SK-N-SH treated with all-trans-retinoic acid at 6 μM for 48 hours (cell line): ENCODE data around the gene MYOM1.

Experiments
- BACH2 ChIP-seq: fragments of 250-450 bp; sonication (Bioruptor Pico); IDR thresholded peaks from 2 replicates; pipeline ENCODE4 v1.9.0; 2021; ENCODE audit warnings: mild to moderate bottlenecking, borderline replicate concordance
- CSDC2 ChIP-seq: fragments of 250-450 bp; sonication (Bioruptor Pico); IDR thresholded peaks from 2 replicates; pipeline ENCODE4 v1.5.0; 2020; ENCODE audit warnings: mild to moderate bottlenecking, moderate library complexity
- ESRRG ChIP-seq: fragments of 250-450 bp; sonication (Bioruptor Pico); IDR thresholded peaks from 2 replicates; pipeline ENCODE4 v1.6.1; 2021; ENCODE audit warnings: mild to moderate bottlenecking
- OSR1 ChIP-seq: fragments of 250-450 bp; sonication (Bioruptor Pico); IDR thresholded peaks from 2 replicates; pipeline ENCODE4 v1.8.0; 2022; ENCODE audit warnings: moderate library complexity, mild to moderate bottlenecking, inconsistent platforms
- RARB ChIP-seq: fragments of 250-450 bp; sonication (Bioruptor Pico); IDR thresholded peaks from 2 replicates; pipeline ENCODE4 v1.8.0; 2021; ENCODE audit warnings: mild to moderate bottlenecking, moderate library complexity
- SNAI2 ChIP-seq: fragments of 250-450 bp; sonication (Bioruptor Pico); IDR thresholded peaks from 2 replicates; pipeline ENCODE4 v1.5.0; 2020; ENCODE audit warnings: mild to moderate bottlenecking, moderate library complexity
- TCF4 ChIP-seq: fragments of 250-450 bp; sonication (Bioruptor Pico); IDR thresholded peaks from 2 replicates; pipeline ENCODE4 v1.8.0; 2021; ENCODE audit warnings: mild to moderate bottlenecking, moderate library complexity, borderline replicate concordance
- TOX ChIP-seq: fragments of 250-450 bp; sonication (Bioruptor Pico); IDR thresholded peaks from 2 replicates; pipeline ENCODE4 v1.8.0; 2021; ENCODE audit warnings: mild to moderate bottlenecking, moderate library complexity, borderline replicate concordance
- ZC3H10 ChIP-seq: fragments of 250-450 bp; sonication (Bioruptor Pico); IDR thresholded peaks from 2 replicates; pipeline ENCODE4 v1.5.1; 2021; ENCODE audit warnings: mild to moderate bottlenecking, moderate library complexity
- ZFP3 ChIP-seq: fragments of 250-450 bp; sonication (Bioruptor Pico); IDR thresholded peaks from 2 replicates; pipeline ENCODE4 v1.5.0; 2020; ENCODE audit warnings: mild to moderate bottlenecking, moderate library complexity
- ZFP30 ChIP-seq: fragments of 450-650 bp; formaldehyde crosslinking; IDR thresholded peaks from 2 replicates; pipeline ENCODE4 v1.5.0; 2022; ENCODE audit warnings: mild to moderate bottlenecking, moderate library complexity
- ZNF565 ChIP-seq: fragments of 450-650 bp; formaldehyde crosslinking; conservative IDR thresholded peaks from 2 replicates; pipeline ENCODE4 v1.5.0; 2020; ENCODE audit warnings: low read depth, mild to moderate bottlenecking, moderate library complexity
- ZNF8 ChIP-seq: fragments of 450-650 bp; formaldehyde crosslinking; IDR thresholded peaks from 2 replicates; pipeline ENCODE4 v1.5.0; 2020; ENCODE audit warnings: mild to moderate bottlenecking, moderate library complexity
- TF ChIP-seq, protein P1 (sequence below): fragments of 250-450 bp; sonication (Bioruptor Pico); IDR thresholded peaks from 2 replicates; pipeline ENCODE4 v1.8.0; 2020; ENCODE audit warnings: mild to moderate bottlenecking, moderate library complexity, borderline replicate concordance

- TF ChIP-seq, protein P1, sequence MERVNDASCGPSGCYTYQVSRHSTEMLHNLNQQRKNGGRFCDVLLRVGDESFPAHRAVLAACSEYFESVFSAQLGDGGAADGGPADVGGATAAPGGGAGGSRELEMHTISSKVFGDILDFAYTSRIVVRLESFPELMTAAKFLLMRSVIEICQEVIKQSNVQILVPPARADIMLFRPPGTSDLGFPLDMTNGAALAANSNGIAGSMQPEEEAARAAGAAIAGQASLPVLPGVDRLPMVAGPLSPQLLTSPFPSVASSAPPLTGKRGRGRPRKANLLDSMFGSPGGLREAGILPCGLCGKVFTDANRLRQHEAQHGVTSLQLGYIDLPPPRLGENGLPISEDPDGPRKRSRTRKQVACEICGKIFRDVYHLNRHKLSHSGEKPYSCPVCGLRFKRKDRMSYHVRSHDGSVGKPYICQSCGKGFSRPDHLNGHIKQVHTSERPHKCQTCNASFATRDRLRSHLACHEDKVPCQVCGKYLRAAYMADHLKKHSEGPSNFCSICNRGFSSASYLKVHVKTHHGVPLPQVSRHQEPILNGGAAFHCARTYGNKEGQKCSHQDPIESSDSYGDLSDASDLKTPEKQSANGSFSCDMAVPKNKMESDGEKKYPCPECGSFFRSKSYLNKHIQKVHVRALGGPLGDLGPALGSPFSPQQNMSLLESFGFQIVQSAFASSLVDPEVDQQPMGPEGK (CRISPR knock-in tag) = no peak
- TF ChIP-seq CSDC2 (CRISPR knock-in tag) (no peak), RARB (CRISPR knock-in tag) (no peak), OSR1 (CRISPR knock-in tag) (no peak), SNAI2 (CRISPR knock-in tag) (no peak), ZNF8 (no peak), ESRRG (CRISPR knock-in tag) (no peak), TOX (CRISPR knock-in tag) (no peak), TCF4 (no peak), BACH2 (CRISPR knock-in tag) (no peak), ZFP3 (CRISPR knock-in tag) (no peak), ZC3H10 (no peak), ZFP30 (CRISPR knock-in tag) (no peak), ZNF565 (CRISPR knock-in tag) (no peak)
Observed at GRCh38 chr18:3233004-3233403, 13.2 kb upstream of the MYOM1 start.
